SU-DHL-6 (cell line): Measurements from ENCODE around the gene NLGN1.

Experiments
- H2AFZ ChIP-seq: fragments of 200-600 bp; sonication (generic); 2 replicates; pipeline ENCODE4 v1.6.1; 2014; ENCODE audit warnings: low read depth, mild to moderate bottlenecking, moderate library complexity, mixed read lengths, antibody characterized with exemption, low read length; ENCODE audit not compliant: severe bottlenecking
- H3F3A ChIP-seq: fragments of 200-600 bp; shearing (Covaris generic); 2 replicates; pipeline ENCODE4 v1.6.0; 2016; ENCODE audit warnings: antibody characterized with exemption, mild to moderate bottlenecking; ENCODE audit not compliant: insufficient read depth
- H3K27ac ChIP-seq: fragments of 200-600 bp; sonication (generic); 2 replicates; pipeline ENCODE4 v1.5.1; 2016; ENCODE audit warnings: low read depth, mild to moderate bottlenecking, low read length, moderate library complexity, mixed read lengths
- H3K27me3 ChIP-seq: fragments of 200-600 bp; sonication (generic), shearing (Covaris generic); 2 replicates; pipeline ENCODE4 v1.6.0; 2014; ENCODE audit warnings: mild to moderate bottlenecking, low read length
- H3K36me3 ChIP-seq: fragments of 200-600 bp; sonication (generic); 2 replicates; pipeline ENCODE4 v1.6.1; 2014; ENCODE audit warnings: mild to moderate bottlenecking, low read length, mixed read lengths
- H3K4me2 ChIP-seq: fragments of 300-600, 200-600 bp; shearing (Covaris generic), sonication (generic); 2 replicates; pipeline ENCODE4 v1.6.0; 2014; ENCODE audit warnings: low read length, low read depth, mild to moderate bottlenecking; ENCODE audit not compliant: poor library complexity, severe bottlenecking
- H3K4me3 ChIP-seq: fragments of 200-600 bp; sonication (generic); 2 replicates; pipeline ENCODE4 v1.5.1; 2014; ENCODE audit warnings: antibody characterized with exemption, low read length, mild to moderate bottlenecking, mixed read lengths; ENCODE audit not compliant: insufficient read depth, poor library complexity, severe bottlenecking
- H3K79me2 ChIP-seq: fragments of 200-600 bp; sonication (generic); 2 replicates; pipeline ENCODE4 v1.6.1; 2014; ENCODE audit warnings: mild to moderate bottlenecking, low read length, moderate library complexity; ENCODE audit not compliant: insufficient read depth
- H3K9ac ChIP-seq: fragments of 200-600 bp; sonication (generic); 2 replicates; pipeline ENCODE4 v1.7.0; 2014; ENCODE audit warnings: mild to moderate bottlenecking, low read length
- H3K9me2 ChIP-seq: fragments of 200-600 bp; sonication (generic); replicated peaks from 2 replicates; pipeline ENCODE4 v1.6.1; 2014; ENCODE audit warnings: low read length; ENCODE audit not compliant: insufficient read depth
- H3K9me3 ChIP-seq: fragments of 200-600 bp; sonication (generic); 2 replicates; pipeline ENCODE4 v1.6.1; 2014; ENCODE audit warnings: low read length, mixed read lengths; ENCODE audit not compliant: insufficient read depth
- H4K20me1 ChIP-seq: fragments of 200-600 bp; sonication (generic); 2 replicates; pipeline ENCODE4 v1.6.1; 2014; ENCODE audit warnings: low read depth, mild to moderate bottlenecking, antibody characterized with exemption, low read length, moderate library complexity, mixed read lengths
- EZH2phosphoT487 ChIP-seq: fragments of 200-600 bp; sonication (generic), shearing (Covaris generic); conservative IDR thresholded peaks from 2 replicates; pipeline ENCODE4 v1.6.1; 2018; ENCODE audit warnings: mild to moderate bottlenecking, antibody characterized with exemption, low read length, moderate library complexity, mixed read lengths
- TF ChIP-seq, protein P1 (sequence below): fragments of 200-600 bp; sonication (generic); IDR thresholded peaks from one replicate; pipeline ENCODE4 v1.5.1; 2017; ENCODE audit warnings: antibody characterized with exemption, mild to moderate bottlenecking, low read length, moderate library complexity; ENCODE audit not compliant: insufficient read depth, poor library complexity, severe bottlenecking

Gene NLGN1

GRCh38 chr3:173778251-173778650, 380.7 kb downstream of the NLGN1 start:
- Histone ChIP-seq H3F3A (no peaks in the 10 kb centered on the region), H3K36me3 (no peaks in the 10 kb centered on the region), H3K4me3 (no peak overlapping the region)

GRCh38 chr3:173780067-173780466, 382.5 kb downstream of the NLGN1 start:
- H4K20me1 ChIP-seq = no peaks in the 10 kb centered on the region
- no peak overlapping the region for H3K4me3 ChIP-seq
- no peaks in the 10 kb centered on the region for H3K9me3 ChIP-seq
- H3F3A ChIP-seq = no peaks in the 10 kb centered on the region
- no peak overlapping the region for H2AFZ ChIP-seq
- H3K9me2 ChIP-seq = no peaks in the 10 kb centered on the region
- no peaks in the 10 kb centered on the region for H3K36me3 ChIP-seq
- H3K9ac ChIP-seq = no peak overlapping the region
- TF ChIP-seq, protein P1, sequence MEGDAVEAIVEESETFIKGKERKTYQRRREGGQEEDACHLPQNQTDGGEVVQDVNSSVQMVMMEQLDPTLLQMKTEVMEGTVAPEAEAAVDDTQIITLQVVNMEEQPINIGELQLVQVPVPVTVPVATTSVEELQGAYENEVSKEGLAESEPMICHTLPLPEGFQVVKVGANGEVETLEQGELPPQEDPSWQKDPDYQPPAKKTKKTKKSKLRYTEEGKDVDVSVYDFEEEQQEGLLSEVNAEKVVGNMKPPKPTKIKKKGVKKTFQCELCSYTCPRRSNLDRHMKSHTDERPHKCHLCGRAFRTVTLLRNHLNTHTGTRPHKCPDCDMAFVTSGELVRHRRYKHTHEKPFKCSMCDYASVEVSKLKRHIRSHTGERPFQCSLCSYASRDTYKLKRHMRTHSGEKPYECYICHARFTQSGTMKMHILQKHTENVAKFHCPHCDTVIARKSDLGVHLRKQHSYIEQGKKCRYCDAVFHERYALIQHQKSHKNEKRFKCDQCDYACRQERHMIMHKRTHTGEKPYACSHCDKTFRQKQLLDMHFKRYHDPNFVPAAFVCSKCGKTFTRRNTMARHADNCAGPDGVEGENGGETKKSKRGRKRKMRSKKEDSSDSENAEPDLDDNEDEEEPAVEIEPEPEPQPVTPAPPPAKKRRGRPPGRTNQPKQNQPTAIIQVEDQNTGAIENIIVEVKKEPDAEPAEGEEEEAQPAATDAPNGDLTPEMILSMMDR = no peak
- TF ChIP-seq EZH2phosphoT487 = no peak
- no peaks in the 10 kb centered on the region for H3K27me3 ChIP-seq
- no peak overlapping the region for H3K4me2 ChIP-seq
- no peak overlapping the region for H3K27ac ChIP-seq
- H3K79me2 ChIP-seq = no peaks in the 10 kb centered on the region

More at GRCh38 chr3:173778251-173778650, 380.7 kb downstream of the NLGN1 start:
- no peak overlapping the region for H3K4me2 ChIP-seq
- no peaks in the 10 kb centered on the region for H3K9me3 ChIP-seq
- no peaks in the 10 kb centered on the region for H3K79me2 ChIP-seq
- H2AFZ ChIP-seq = no peak overlapping the region
- no peak overlapping the region for H3K9ac ChIP-seq
- TF ChIP-seq, protein P1 = no peak
- TF ChIP-seq EZH2phosphoT487 = no peak
- H3K9me2 ChIP-seq = no peaks in the 10 kb centered on the region
- no peaks in the 10 kb centered on the region for H4K20me1 ChIP-seq
- H3K27ac ChIP-seq = no peak overlapping the region
- no peaks in the 10 kb centered on the region for H3K27me3 ChIP-seq

DNA sequence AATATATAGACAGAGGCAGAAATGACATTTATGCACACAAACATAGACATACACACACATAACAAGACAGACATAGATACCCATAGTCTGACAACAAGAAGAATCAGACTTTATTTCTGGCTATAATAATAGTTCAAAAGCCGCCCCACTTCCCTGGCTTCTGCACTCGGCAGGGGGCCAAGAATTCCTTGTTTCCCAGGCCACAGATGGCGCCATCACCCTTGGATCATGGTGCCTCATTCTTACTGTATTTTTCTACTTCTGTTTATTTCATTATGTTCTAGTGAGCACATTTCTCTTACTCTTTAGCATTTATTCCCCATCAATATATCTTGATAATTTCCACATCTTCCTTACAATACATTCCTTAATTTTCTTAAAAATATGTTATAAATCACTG, 387.5 kb downstream of the NLGN1 start:
- H3K36me3 ChIP-seq = no peaks in the 10 kb centered on the region
- H3K27me3 ChIP-seq = no peaks in the 10 kb centered on the region
- no peak overlapping the region for H3K4me3 ChIP-seq
- no peaks in the 10 kb centered on the region for H3K9me3 ChIP-seq
- no peaks in the 10 kb centered on the region for H3K79me2 ChIP-seq
- H3F3A ChIP-seq = no peaks in the 10 kb centered on the region
- H3K9me2 ChIP-seq = no peaks in the 10 kb centered on the region
- no peak for TF ChIP-seq EZH2phosphoT487
- TF ChIP-seq, protein P1 = no peak
- no peak overlapping the region for H2AFZ ChIP-seq
- H3K9ac ChIP-seq = no peak overlapping the region
- H3K27ac ChIP-seq = no peak overlapping the region
- H4K20me1 ChIP-seq = no peaks in the 10 kb centered on the region
- no peak overlapping the region for H3K4me2 ChIP-seq

- Histone ChIP-seq H3K4me3 (no peak overlapping the region), H3K36me3 (no peaks in the 10 kb centered on the region), H3K79me2 (no peaks in the 10 kb centered on the region), H3K9me3 (no peaks in the 10 kb centered on the region), H3F3A (no peaks in the 10 kb centered on the region), H3K27me3 (no peaks in the 10 kb centered on the region), H3K4me2 (no peak overlapping the region), H2AFZ (no peak overlapping the region), H4K20me1 (no peaks in the 10 kb centered on the region), H3K27ac (no peak overlapping the region), H3K9me2 (no peaks in the 10 kb centered on the region), H3K9ac (no peak overlapping the region)
- no peak for TF ChIP-seq EZH2phosphoT487
- TF ChIP-seq, protein P1 = no peak
Observed at GRCh38 chr3:173789530-173790162, 392.1 kb downstream of the NLGN1 start.
